Measurements from ENCODE around the gene KLK13.

Gene KLK13

DNA sequence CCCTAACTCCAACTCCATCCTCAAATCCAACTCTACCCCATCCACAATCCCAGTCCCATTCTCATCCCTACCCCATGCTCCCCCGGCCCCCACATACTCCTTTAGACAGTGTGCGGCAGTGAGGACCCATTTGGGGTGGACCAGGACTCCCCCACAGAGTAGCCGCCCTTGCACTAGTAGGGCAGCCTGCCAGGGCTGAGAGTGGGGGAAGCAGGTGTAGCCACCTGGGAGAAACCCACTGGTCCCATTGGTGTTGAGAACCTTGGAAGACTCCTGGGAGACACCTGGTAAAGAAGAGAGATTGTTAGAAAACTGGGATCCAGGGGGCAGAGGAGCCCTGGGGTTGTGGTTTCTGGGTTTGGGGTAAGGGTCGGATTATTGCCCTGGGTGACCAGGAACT is 4.6 kb downstream of the KLK13 start:
- no peak overlapping the region for H3K4me3 ChIP-seq (ENCODE audit: low read length)
- no peak for TF ChIP-seq ZNF274 (IDR thresholded peaks at IDR 0.05; ENCODE audit: low read depth, low read length)

DNA sequence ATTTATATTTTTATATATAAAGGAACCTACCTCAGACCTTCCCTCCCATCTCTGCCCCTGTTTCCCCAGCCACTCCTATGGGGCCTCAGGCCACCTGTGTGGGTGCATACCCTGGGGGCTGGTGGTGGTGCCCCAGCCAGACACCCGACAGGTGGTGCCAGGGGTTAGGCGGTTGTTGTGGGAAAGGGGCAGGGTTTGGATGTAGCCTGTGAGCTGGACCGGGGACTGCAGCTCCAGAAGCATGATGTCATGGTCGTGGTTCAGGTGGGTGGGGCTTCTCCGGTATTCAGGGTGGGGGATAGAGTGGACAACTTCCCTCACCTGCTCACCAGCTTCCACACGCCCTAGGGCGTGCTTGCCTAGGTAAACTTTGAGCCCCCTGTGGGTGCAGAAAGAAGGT is 5.2 kb downstream of the KLK13 start:
- H3K4me3 ChIP-seq (ENCODE audit: low read length), result no peak overlapping the region
- no peak for TF ChIP-seq ZNF274 (IDR thresholded peaks at IDR 0.05; ENCODE audit: low read depth, low read length)

DNA sequence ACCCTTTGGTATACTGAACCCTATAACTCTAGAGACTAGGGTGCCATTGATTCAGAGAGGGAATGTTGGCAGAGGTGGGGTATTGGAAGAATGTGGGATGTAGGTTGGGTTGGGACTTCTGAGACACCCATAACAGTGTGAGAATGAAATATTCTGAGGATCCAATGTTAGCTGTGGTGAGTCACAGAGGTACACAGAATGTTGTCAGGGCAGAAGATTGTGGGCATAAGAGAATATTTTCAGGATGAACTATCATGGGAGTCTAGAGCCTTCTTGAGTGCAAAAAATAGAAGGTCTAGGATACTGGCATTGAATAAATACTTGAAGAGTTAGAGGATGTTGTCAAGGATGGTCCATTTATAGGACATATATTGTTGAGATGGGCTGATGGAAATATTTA is 9.0 kb downstream of the KLK13 start:
- no peak overlapping the region for H3K4me3 ChIP-seq (ENCODE audit: low read length)
- no peak for TF ChIP-seq ZNF274 (IDR thresholded peaks at IDR 0.05; ENCODE audit: low read depth, low read length)

GRCh38 chr19:51047031-51047335 is 17.9 kb downstream of the KLK13 start:
- no peak overlapping the region for H3K4me3 ChIP-seq (ENCODE audit: low read length)
- TF ChIP-seq ZNF274 (IDR thresholded peaks at IDR 0.05; ENCODE audit: low read depth, low read length), result no peak

GRCh38 chr19:51044327-51044726 is 20.6 kb downstream of the KLK13 start:
- no peak for TF ChIP-seq ZNF274 (IDR thresholded peaks at IDR 0.05; ENCODE audit: low read depth, low read length)
- no peak overlapping the region for H3K4me3 ChIP-seq (ENCODE audit: low read length)

- no peak for TF ChIP-seq ZNF274 (IDR thresholded peaks at IDR 0.05; ENCODE audit: low read depth, low read length)
- H3K4me3 ChIP-seq (ENCODE audit: low read length), result no peak overlapping the region
Measured at GRCh38 chr19:51043497-51043896, 21.4 kb downstream of the KLK13 start.

GRCh38 chr19:51040151-51040550 is 24.7 kb downstream of the KLK13 start:
- no peak for TF ChIP-seq ZNF274 (IDR thresholded peaks at IDR 0.05; ENCODE audit: low read depth, low read length)
- H3K4me3 ChIP-seq (ENCODE audit: low read length), result no peak overlapping the region

- TF ChIP-seq ZNF274 (IDR thresholded peaks at IDR 0.05; ENCODE audit: low read depth, low read length), result no peak
Measured at GRCh38 chr19:51036519-51036918, 28.4 kb downstream of the KLK13 start.

GRCh38 chr19:51034704-51035103 is 30.2 kb downstream of the KLK13 start, which contains the start of gene KLK12:
TSS of gene KLK12 (minus strand) at chr19:51035002. CDS start at chr19:51034621, 381 bp downstream.
- no peak for TF ChIP-seq ZNF274 (IDR thresholded peaks at IDR 0.05; ENCODE audit: low read depth, low read length)
- H3K4me3 ChIP-seq (ENCODE audit: low read length), result no peak within 1 kb of the TSS

More at GRCh38 chr19:51036519-51036918, 28.4 kb downstream of the KLK13 start:
- H3K4me3 ChIP-seq (ENCODE audit: low read length), result no peak overlapping the region

GRCh38 chr19:51031880-51032225 is 33.0 kb downstream of the KLK13 start:
- H3K4me3 ChIP-seq (ENCODE audit: low read length), result no peak overlapping the region
- TF ChIP-seq ZNF274 (IDR thresholded peaks at IDR 0.05; ENCODE audit: low read depth, low read length), result no peak

GRCh38 chr19:51031220-51031879 is 33.5 kb downstream of the KLK13 start:
- H3K4me3 ChIP-seq (ENCODE audit: low read length), result no peak overlapping the region
- no peak for TF ChIP-seq ZNF274 (IDR thresholded peaks at IDR 0.05; ENCODE audit: low read depth, low read length)

GRCh38 chr19:51030631-51031030 is 34.3 kb downstream of the KLK13 start:
- no peak for TF ChIP-seq ZNF274 (IDR thresholded peaks at IDR 0.05; ENCODE audit: low read depth, low read length)
- no peak overlapping the region for H3K4me3 ChIP-seq (ENCODE audit: low read length)

DNA sequence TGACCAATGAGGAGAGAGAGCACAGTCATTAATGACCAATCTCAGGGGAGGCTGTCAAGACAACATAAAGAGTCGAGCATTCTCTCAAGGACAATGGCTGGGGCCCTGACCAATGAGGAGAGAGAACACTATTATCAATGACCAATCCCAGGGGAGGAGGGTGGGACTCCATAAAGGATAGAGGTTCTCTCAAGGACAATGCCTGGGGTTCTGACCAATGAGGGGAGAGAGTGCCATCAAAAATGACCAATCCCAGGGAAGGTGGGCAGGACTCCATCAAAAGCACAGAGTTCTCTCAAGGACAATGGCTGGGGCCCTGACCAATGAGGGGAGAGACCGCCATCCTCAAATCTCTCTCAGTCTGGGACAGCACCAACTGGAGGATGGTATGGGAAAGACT is 35.2 kb downstream of the KLK13 start:
- no peak for TF ChIP-seq ZNF274 (IDR thresholded peaks at IDR 0.05; ENCODE audit: low read depth, low read length)
- H3K4me3 ChIP-seq (ENCODE audit: low read length), result no peak overlapping the region

DNA sequence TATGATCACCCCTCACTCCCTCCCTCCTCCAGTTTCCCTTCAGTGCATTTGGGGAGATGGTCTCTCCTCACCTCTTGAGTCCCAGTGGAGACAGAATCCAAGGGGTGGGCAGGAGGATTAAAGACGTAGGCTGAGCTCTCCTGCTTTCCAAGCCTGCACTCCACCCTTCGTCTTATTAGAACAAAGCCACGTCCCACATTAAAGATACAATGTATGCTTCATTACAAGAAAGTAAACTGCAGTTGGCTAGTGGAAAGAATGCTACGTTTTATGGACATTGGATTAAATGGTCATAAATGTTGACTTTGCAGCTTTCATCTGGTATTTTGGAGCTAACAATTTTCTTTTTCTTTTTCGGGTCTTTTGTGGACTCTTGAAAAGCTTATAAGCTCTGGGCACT is 37.0 kb downstream of the KLK13 start:
- H3K4me3 ChIP-seq (ENCODE audit: low read length), result no peak overlapping the region
- no peak for TF ChIP-seq ZNF274 (IDR thresholded peaks at IDR 0.05; ENCODE audit: low read depth, low read length)

- no peak overlapping the region for H3K4me3 ChIP-seq (ENCODE audit: low read length)
- no peak for TF ChIP-seq ZNF274 (IDR thresholded peaks at IDR 0.05; ENCODE audit: low read depth, low read length)
Measured at GRCh38 chr19:51027126-51027806, 37.6 kb downstream of the KLK13 start.

DNA sequence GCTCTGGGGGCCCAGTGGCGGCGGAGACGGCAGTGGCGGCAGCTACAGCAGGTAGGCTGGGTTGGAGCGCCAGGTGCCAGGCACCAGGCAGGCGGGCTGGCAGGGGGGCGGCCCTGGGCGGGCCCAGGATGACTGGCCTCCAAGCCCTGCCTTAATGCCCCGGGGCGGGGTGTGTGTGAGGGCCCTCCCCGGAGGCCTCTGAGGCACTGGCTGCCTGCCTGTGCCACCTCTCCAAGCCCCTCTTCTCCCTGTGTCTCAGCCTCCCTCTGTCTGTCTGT is 38.4 kb downstream of the KLK13 start, which contains the start of gene KLK11:
KLK11 (minus strand) TSS at position 63 of the 278 bp plus-strand sequence. CDS start 985 bp downstream, outside the sequence.
- no peak for TF ChIP-seq ZNF274 (IDR thresholded peaks at IDR 0.05; ENCODE audit: low read depth, low read length)
- H3K4me3 ChIP-seq (ENCODE audit: low read length), result no peak within 1 kb of the TSS
